ENCODE results near the gene LOXHD1. TPM values are rescaled to one million over a fixed set of nuclear protein-coding genes. Genes with fewer than 3 reads are reported as not detected.

LOXHD1 gene
- total RNA-seq, 2 experiments from 2014 or later: 0.11 to 0.45 TPM

GRCh38 chr18:46556590-46557206 lies 100.3 kb downstream of the LOXHD1 start:
- no peak for TF ChIP-seq CTCF (IDR thresholded peaks at IDR 0.05)
- Mint-ChIP-seq H3K4me3 (no peak overlapping the region), H3K27me3 (no peaks in the 10 kb centered on the region), H3K36me3 (ENCODE audit: low read depth) (no peaks in the 10 kb centered on the region), H3K4me1 (ENCODE audit: low read depth) (no peaks in the 10 kb centered on the region), H3K27ac (no peak overlapping the region), H3K9me3 (no peaks in the 10 kb centered on the region)
- intact Hi-C loops (cut with micrococcal nuclease): loop anchor here (10.0 kb wide), 1 partner anchor 98 kb away; the partner anchor contains the start of gene LOXHD1
- ChIA-PET CTCF (interaction anchor here (0.9 to 6.1 kb wide), 3 partner anchors 13 to 103 kb away, joined by 3 to 42 read pairs (median 4); partner anchors contain the start of gene LOXHD1), POLR2A (no interaction called here)
- ATAC-seq: no peak
- DNase-seq: no peak

DNA sequence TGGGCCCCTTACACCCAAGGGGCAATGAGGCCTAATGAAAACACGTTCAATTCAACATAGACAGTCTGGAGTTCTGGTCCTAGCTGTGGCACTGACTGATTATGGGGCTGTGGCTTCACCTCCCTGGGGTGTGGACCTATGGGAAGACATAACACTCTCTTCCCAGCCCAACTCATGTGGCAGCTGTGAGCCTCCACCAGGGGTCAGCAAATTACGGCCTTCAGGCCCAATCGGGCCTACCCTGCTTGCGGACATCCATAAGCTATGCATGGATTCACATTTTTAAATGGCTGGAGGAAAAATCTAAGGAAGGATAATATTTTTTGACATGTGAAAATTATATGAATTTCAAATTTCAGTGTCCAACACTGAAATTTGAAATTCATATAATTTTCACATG lies 101.3 kb downstream of the LOXHD1 start:
- no peaks in the 10 kb centered on the region for H3K4me1 Mint-ChIP-seq (ENCODE audit: low read depth)
- no peaks in the 10 kb centered on the region for H3K36me3 Mint-ChIP-seq (ENCODE audit: low read depth)
- ATAC-seq: peak; percentile 47
- no peak overlapping the region for H3K4me3 Mint-ChIP-seq
- intact Hi-C loops (cut with micrococcal nuclease): loop anchor here (10.0 kb wide), 1 partner anchor 99 kb away; the partner anchor contains the start of gene LOXHD1
- H3K27me3 Mint-ChIP-seq: no peaks in the 10 kb centered on the region
- H3K27ac Mint-ChIP-seq: no peak overlapping the region
- POLR2A ChIA-PET: no interaction called here
- peak; percentile 26 for DNase-seq
- H3K9me3 Mint-ChIP-seq: no peaks in the 10 kb centered on the region
- peak; percentile 61 for TF ChIP-seq CTCF (IDR thresholded peaks at IDR 0.05)
- CTCF ChIA-PET: interaction anchor here (0.9 to 6.1 kb wide), 4 partner anchors 12 to 104 kb away, joined by 3 to 42 read pairs (median 4); partner anchors contain the start of gene LOXHD1

- intact Hi-C loops (cut with micrococcal nuclease): loop anchor here (10.0 kb wide), 1 partner anchor 100 kb away; the partner anchor contains the start of gene LOXHD1
- POLR2A ChIA-PET: interaction anchor here (0.8 kb wide), 1 partner anchor 16 kb away, joined by 3 read pairs; no protein-coding TSS in a partner anchor
- CTCF ChIA-PET: interaction anchor here (1.3 to 6.1 kb wide), 2 partner anchors 68 to 102 kb away, joined by 5 to 42 read pairs; partner anchors contain the start of gene LOXHD1
- H3K36me3 Mint-ChIP-seq (ENCODE audit: low read depth): no peaks in the 10 kb centered on the region
- no peak overlapping the region for H3K4me3 Mint-ChIP-seq
- DNase-seq (no peak), ATAC-seq (no peak)
- H3K9me3 Mint-ChIP-seq: no peaks in the 10 kb centered on the region
- TF ChIP-seq CTCF (IDR thresholded peaks at IDR 0.05): no peak
- no peak overlapping the region for H3K27ac Mint-ChIP-seq
- no peaks in the 10 kb centered on the region for H3K4me1 Mint-ChIP-seq (ENCODE audit: low read depth)
- H3K27me3 Mint-ChIP-seq: no peaks in the 10 kb centered on the region
Measured at GRCh38 chr18:46555213-46555612, 101.8 kb downstream of the LOXHD1 start.

GRCh38 chr18:46554406-46555080 lies 102.5 kb downstream of the LOXHD1 start:
- Mint-ChIP-seq H3K4me3 (no peak overlapping the region), H3K36me3 (ENCODE audit: low read depth) (no peaks in the 10 kb centered on the region), H3K4me1 (ENCODE audit: low read depth) (no peaks in the 10 kb centered on the region), H3K27ac (no peak overlapping the region), H3K9me3 (no peaks in the 10 kb centered on the region), H3K27me3 (no peaks in the 10 kb centered on the region)
- no peak for DNase-seq
- POLR2A ChIA-PET: interaction anchor here (0.8 kb wide), 1 partner anchor 16 kb away, joined by 3 read pairs; no protein-coding TSS in a partner anchor
- no peak for ATAC-seq
- CTCF ChIA-PET: interaction anchor here (1.1 to 6.1 kb wide), 2 partner anchors 29 to 103 kb away, joined by 3 to 42 read pairs; partner anchors contain the start of gene LOXHD1
- TF ChIP-seq CTCF (IDR thresholded peaks at IDR 0.05): no peak
- intact Hi-C loops (cut with micrococcal nuclease): loop anchor here (10.0 kb wide), 1 partner anchor 100 kb away; the partner anchor contains the start of gene LOXHD1
